ENCODE data around the gene USP13. TPM values are rescaled to one million over a fixed set of nuclear protein-coding genes. Genes with fewer than 3 reads are reported as not detected.
A peak's percentile ranks its signal among the peaks of the same experiment; 100 is the strongest.

USP13 gene
- total and polyA plus RNA-seq, 2 of the 13 experiments (the other 11 are each of a cell fraction or from before 2014, with no cell fraction given), result 15.9 to 36.7 TPM

DNA sequence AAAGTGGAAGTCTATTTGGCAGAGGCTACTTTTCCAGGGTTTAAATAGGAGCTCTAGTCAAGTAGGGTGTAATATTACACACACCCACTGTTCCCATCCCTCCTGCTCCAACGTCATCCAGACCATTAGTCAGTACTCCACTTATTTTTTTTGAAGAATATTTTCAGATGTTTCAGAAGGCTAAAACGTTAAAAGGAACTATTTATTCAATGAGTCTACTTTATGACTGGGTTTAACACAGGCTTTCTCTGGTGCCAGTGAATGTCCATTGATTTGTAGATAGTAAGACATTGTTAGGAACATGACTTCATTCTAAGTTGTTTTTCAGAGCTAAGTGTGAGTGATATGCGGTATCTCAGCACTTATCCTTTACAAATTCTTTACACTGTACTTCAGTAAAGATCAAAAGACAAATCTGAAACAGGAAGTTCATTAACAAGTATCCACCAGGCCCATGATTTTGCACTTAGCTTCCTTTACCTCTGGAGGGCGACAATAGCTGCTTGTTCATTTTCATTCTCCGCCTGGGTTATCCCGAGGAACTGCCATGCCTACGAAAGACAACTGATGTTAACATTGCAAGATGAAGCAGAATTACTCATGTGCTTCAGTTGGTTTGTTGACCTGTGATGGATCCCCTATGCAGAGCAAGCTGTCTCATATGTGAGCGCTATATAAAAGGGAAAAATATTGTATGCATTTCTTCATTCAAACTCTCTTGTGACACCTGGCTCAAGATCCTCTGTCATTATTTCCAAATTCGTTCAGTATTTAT, 158.7 kb downstream of the USP13 start:
- DNase-seq (ENCODE audit: low spot score), result peak; percentile 46
- CTCF ChIA-PET (ENCODE audit: low intra/inter-chr PET ratio, low total read pairs), result interaction anchor here (0.8 kb wide), 1 partner anchor 41 kb away, joined by 3 read pairs; no protein-coding TSS in a partner anchor
- Histone ChIP-seq H2AFZ (ENCODE audit: low read length) (peak overlapping the region; percentile 24), H3K27ac (ENCODE audit: extremely low read length, insufficient read depth, low read length) (no peak overlapping the region), H3K36me3 (replicated peaks in 1 of 2; ENCODE audit: control insufficient read depth in 1 of 2, insufficient read depth in 2 of 2, low read length in 2 of 2) (no peaks in the 10 kb centered on the region), H3K9me3 (ENCODE audit: low read length) (no peaks in the 10 kb centered on the region), H3K4me1 (ENCODE audit: insufficient read depth, low read length) (peaks cover 19% of the 10 kb centered on the region), H3K9ac (ENCODE audit: insufficient read depth, low read depth, low read length) (no peak overlapping the region), H3K79me2 (ENCODE audit: insufficient read depth, low read length) (no peaks in the 10 kb centered on the region), H3K27me3 (ENCODE audit: control insufficient read depth in 1 of 2, insufficient read depth in 2 of 2, low read length in 2 of 2) (no peaks in the 10 kb centered on the region), H3K4me3 (replicated peaks in 1 of 3; ENCODE audit: insufficient read depth in 1 of 3, low read depth in 2 of 3, low read length in 3 of 3) (no peak overlapping the region), H3K4me2 (ENCODE audit: low read depth, low read length) (peak overlapping the region; percentile 30; the same call in 1 of the 2 replicates), H4K20me1 (ENCODE audit: insufficient read depth, low read length) (no peaks in the 10 kb centered on the region)
- no peak for TF ChIP-seq GPN1 (CRISPR knock-in tag; IDR thresholded peaks at IDR 0.05; ENCODE audit: borderline replicate concordance)
- TF ChIP-seq, protein P1, sequence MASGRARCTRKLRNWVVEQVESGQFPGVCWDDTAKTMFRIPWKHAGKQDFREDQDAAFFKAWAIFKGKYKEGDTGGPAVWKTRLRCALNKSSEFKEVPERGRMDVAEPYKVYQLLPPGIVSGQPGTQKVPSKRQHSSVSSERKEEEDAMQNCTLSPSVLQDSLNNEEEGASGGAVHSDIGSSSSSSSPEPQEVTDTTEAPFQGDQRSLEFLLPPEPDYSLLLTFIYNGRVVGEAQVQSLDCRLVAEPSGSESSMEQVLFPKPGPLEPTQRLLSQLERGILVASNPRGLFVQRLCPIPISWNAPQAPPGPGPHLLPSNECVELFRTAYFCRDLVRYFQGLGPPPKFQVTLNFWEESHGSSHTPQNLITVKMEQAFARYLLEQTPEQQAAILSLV (CRISPR knock-in tag; IDR thresholded peaks at IDR 0.05; ENCODE audit: borderline replicate concordance), result no peak
- TF ChIP-seq ELF1 (CRISPR knock-in tag; IDR thresholded peaks at IDR 0.05), result 0 out of 2 replicates have a peak, but pooled peaks have one; percentile 14
- TF ChIP-seq ZNF577 (CRISPR knock-in tag; IDR thresholded peaks at IDR 0.05; ENCODE audit: borderline replicate concordance, low read depth), result no peak
- peak; percentile 52 for TF ChIP-seq RAD21 (CRISPR knock-in tag; IDR thresholded peaks at IDR 0.05)
- peak; percentile 46 for TF ChIP-seq SMC3 (IDR thresholded peaks at IDR 0.05; ENCODE audit: low read length)
- TF ChIP-seq ETV5 (CRISPR knock-in tag; IDR thresholded peaks at IDR 0.05; ENCODE audit: borderline replicate concordance), result peak; percentile 19; the same call in 1 of the 2 replicates
- TF ChIP-seq ZNF317 (CRISPR knock-in tag; IDR thresholded peaks at IDR 0.05), result peak; percentile 82; the same call in 1 of the 2 replicates
- TF ChIP-seq, protein P2, sequence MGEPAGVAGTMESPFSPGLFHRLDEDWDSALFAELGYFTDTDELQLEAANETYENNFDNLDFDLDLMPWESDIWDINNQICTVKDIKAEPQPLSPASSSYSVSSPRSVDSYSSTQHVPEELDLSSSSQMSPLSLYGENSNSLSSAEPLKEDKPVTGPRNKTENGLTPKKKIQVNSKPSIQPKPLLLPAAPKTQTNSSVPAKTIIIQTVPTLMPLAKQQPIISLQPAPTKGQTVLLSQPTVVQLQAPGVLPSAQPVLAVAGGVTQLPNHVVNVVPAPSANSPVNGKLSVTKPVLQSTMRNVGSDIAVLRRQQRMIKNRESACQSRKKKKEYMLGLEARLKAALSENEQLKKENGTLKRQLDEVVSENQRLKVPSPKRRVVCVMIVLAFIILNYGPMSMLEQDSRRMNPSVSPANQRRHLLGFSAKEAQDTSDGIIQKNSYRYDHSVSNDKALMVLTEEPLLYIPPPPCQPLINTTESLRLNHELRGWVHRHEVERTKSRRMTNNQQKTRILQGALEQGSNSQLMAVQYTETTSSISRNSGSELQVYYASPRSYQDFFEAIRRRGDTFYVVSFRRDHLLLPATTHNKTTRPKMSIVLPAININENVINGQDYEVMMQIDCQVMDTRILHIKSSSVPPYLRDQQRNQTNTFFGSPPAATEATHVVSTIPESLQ (CRISPR knock-in tag; conservative IDR thresholded peaks at IDR 0.05), result no peak
- TF ChIP-seq STAG1 (CRISPR knock-in tag; IDR thresholded peaks at IDR 0.05), result peak; percentile 80
- TF ChIP-seq GABPA (IDR thresholded peaks at IDR 0.05; ENCODE audit: low read depth, low read length), result no peak
- TF ChIP-seq GABPA (CRISPR knock-in tag; IDR thresholded peaks at IDR 0.05; ENCODE audit: low read depth), result 0 out of 2 replicates have a peak, but pooled peaks have one; percentile 15
- TF ChIP-seq, protein P3, sequence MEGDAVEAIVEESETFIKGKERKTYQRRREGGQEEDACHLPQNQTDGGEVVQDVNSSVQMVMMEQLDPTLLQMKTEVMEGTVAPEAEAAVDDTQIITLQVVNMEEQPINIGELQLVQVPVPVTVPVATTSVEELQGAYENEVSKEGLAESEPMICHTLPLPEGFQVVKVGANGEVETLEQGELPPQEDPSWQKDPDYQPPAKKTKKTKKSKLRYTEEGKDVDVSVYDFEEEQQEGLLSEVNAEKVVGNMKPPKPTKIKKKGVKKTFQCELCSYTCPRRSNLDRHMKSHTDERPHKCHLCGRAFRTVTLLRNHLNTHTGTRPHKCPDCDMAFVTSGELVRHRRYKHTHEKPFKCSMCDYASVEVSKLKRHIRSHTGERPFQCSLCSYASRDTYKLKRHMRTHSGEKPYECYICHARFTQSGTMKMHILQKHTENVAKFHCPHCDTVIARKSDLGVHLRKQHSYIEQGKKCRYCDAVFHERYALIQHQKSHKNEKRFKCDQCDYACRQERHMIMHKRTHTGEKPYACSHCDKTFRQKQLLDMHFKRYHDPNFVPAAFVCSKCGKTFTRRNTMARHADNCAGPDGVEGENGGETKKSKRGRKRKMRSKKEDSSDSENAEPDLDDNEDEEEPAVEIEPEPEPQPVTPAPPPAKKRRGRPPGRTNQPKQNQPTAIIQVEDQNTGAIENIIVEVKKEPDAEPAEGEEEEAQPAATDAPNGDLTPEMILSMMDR (CRISPR knock-in tag; IDR thresholded peaks at IDR 0.05), result peak; percentile 80
- peak; percentile 89 for ATAC-seq
- no TSS peak for BruUV-seq (replicated peaks)
- intact Hi-C loops (cut with micrococcal nuclease; ENCODE audit: unreplicated experiment), result loop anchor here (1.0 kb wide), 2 partner anchors 41 to 784 kb away; no protein-coding TSS in a partner anchor
- in situ Hi-C loops (cut with HindIII; ENCODE audit: extremely low pct_ligation_motif_present, low pct_unique_long_range_greater_than_20kb), result loop anchor here (25.0 kb wide), 1 partner anchor 776 kb away; no protein-coding TSS in a partner anchor
- POLR2A ChIA-PET, result interaction anchor here (1.0 kb wide), 1 partner anchor 790 kb away, joined by 4 read pairs; the partner anchor contains the start of gene TTC14
- FAIRE-seq, result peak; percentile 86
- under 1% methylated on average over 9 of the region's 9 CpGs for WGBS (ENCODE audit: low lambda C conversion rate)

Data from HepG2 (cell line).